Endodermal cell (in vitro differentiated cells): ENCODE data around the gene STXBP4. TPM values are rescaled to one million over a fixed set of nuclear protein-coding genes. Genes with fewer than 3 reads are reported as not detected.

Source experiments
- DNase-seq: peaks from one replicate; pipeline ENCODE4 v3.0.0-alpha.2; 2017
- H3K27ac ChIP-seq: 2 replicates; pipeline ENCODE4 v1.5.1; 2013; ENCODE audit warnings: mild to moderate bottlenecking, low read depth, low read length, moderate library complexity
- H3K27me3 ChIP-seq: 2 replicates; pipeline ENCODE4 v1.6.1; 2013; ENCODE audit warnings: mild to moderate bottlenecking, low read length, moderate library complexity; ENCODE audit not compliant: insufficient read depth, control insufficient read depth, poor library complexity, severe bottlenecking
- H3K36me3 ChIP-seq: 2 replicates; pipeline ENCODE4 v1.7.0; 2013; ENCODE audit warnings: mild to moderate bottlenecking, low read length, moderate library complexity; ENCODE audit not compliant: control insufficient read depth, insufficient read depth
- H3K4me1 ChIP-seq: one replicate; pipeline ENCODE4 v1.7.0; 2013; ENCODE audit warnings: low read length; ENCODE audit not compliant: control insufficient read depth, insufficient read depth
- H3K4me3 ChIP-seq: 2 replicates; pipeline ENCODE4 v1.5.1; 2013; ENCODE audit warnings: mild to moderate bottlenecking, low read length, moderate library complexity
- H3K9ac ChIP-seq: 2 replicates; pipeline ENCODE4 v1.6.1; 2013; ENCODE audit warnings: mild to moderate bottlenecking, low read length, moderate library complexity; ENCODE audit not compliant: poor library complexity, severe bottlenecking; ENCODE audit errors: extremely low read depth
- H3K9me3 ChIP-seq: 2 replicates; pipeline ENCODE4 v1.6.1; 2013; ENCODE audit warnings: mild to moderate bottlenecking, low read length, moderate library complexity; ENCODE audit not compliant: control insufficient read depth
- H3K27ac Mint-ChIP-seq: 2 replicates; pipeline ENCODE4 v1.8.0; 2020; ENCODE audit warnings: mixed read lengths
- H3K27me3 Mint-ChIP-seq: 2 replicates; pipeline ENCODE4 v1.8.0; 2021; ENCODE audit warnings: mild to moderate bottlenecking, mixed read lengths; ENCODE audit not compliant: insufficient read depth
- H3K36me3 Mint-ChIP-seq: 2 replicates; pipeline ENCODE4 v1.8.0; 2020; ENCODE audit warnings: low read depth, mixed read lengths
- H3K4me1 Mint-ChIP-seq: 2 replicates; pipeline ENCODE4 v1.8.0; 2020; ENCODE audit warnings: mixed read lengths
- H3K4me3 Mint-ChIP-seq: 2 replicates; pipeline ENCODE4 v1.8.0; 2020; ENCODE audit warnings: mild to moderate bottlenecking, moderate library complexity, mixed read lengths
- H3K9me3 Mint-ChIP-seq: 2 replicates; pipeline ENCODE4 v1.8.0; 2020; ENCODE audit warnings: mild to moderate bottlenecking, mixed read lengths
- CTCF ChIP-seq: fragments of 200-600 bp; sonication (generic); conservative IDR thresholded peaks from 2 replicates; pipeline ENCODE4 v1.5.0; 2021; ENCODE audit warnings: antibody characterized with exemption, mild to moderate bottlenecking
- WGBS, 2 experiments: methylation state at CpG; one replicate each; pipeline versions ENCODE4 v1.1.5 to v1.1.7; 2013; ENCODE audit warnings: missing lambda C conversion rate in 2 of 2, mixed read lengths in 1 of 2; ENCODE audit not compliant: insufficient coverage in 1 of 2, insufficient read length in 1 of 2; 5-methylcytosine and 5-hydroxymethylcytosine counted together
- total RNA-seq, 2 donors: library from RNA; stranded (reverse); fragmentation: NEBNext Ultra II Directional in 1 of 2; extraction: Animal tissue kit (Norgen Biotek cat#: 25700) in 1 of 2; gene quantifications; 2 replicates in 1 of 2; 3 replicates in 1 of 2; pipeline ENCODE4 v1.2.1, GENCODE V29; 2021

STXBP4 gene
- total RNA-seq, 2 donors from 2014 or later = 15.5 to 18.0 TPM

- 80 to 95% methylated on average over 1 to 2 of the region's 2 CpGs for WGBS, 2 experiments
- no peaks in the 10 kb centered on the region for H3K9me3 Mint-ChIP-seq
- peaks cover 5% of the 10 kb centered on the region for H3K4me1 Mint-ChIP-seq
- Histone ChIP-seq H3K4me3 (no peak overlapping the region), H3K9me3 (no peaks in the 10 kb centered on the region), H3K36me3 (no peaks in the 10 kb centered on the region), H3K4me1 (no peaks in the 10 kb centered on the region), H3K27me3 (no peaks in the 10 kb centered on the region), H3K27ac (no peak overlapping the region), H3K9ac (no peak overlapping the region)
- no peak for DNase-seq
- no peak overlapping the region for H3K4me3 Mint-ChIP-seq
- peaks cover 1% of the 10 kb centered on the region for H3K36me3 Mint-ChIP-seq
- TF ChIP-seq CTCF = no peak
- no peaks in the 10 kb centered on the region for H3K27me3 Mint-ChIP-seq
- H3K27ac Mint-ChIP-seq = no peak overlapping the region
Measured at GRCh38 chr17:55116440-55116914, 147.9 kb downstream of the STXBP4 start.

- H3K27me3 Mint-ChIP-seq = no peaks in the 10 kb centered on the region
- no peaks in the 10 kb centered on the region for H3K4me1 ChIP-seq
- H3K27me3 ChIP-seq = no peaks in the 10 kb centered on the region
- H3K36me3 Mint-ChIP-seq = no peaks in the 10 kb centered on the region
- no peaks in the 10 kb centered on the region for H3K9me3 Mint-ChIP-seq
- 75 to 82% methylated on average over 2 to 3 of the region's 3 CpGs for WGBS, 2 experiments
- peaks cover 11% of the 10 kb centered on the region for H3K4me1 Mint-ChIP-seq
- no peak overlapping the region for H3K27ac Mint-ChIP-seq
- no peak overlapping the region for H3K4me3 ChIP-seq
- no peak overlapping the region for H3K9ac ChIP-seq
- no peaks in the 10 kb centered on the region for H3K9me3 ChIP-seq
- H3K4me3 Mint-ChIP-seq = no peak overlapping the region
- no peak for DNase-seq
- H3K36me3 ChIP-seq = no peaks in the 10 kb centered on the region
- no peak for TF ChIP-seq CTCF
- H3K27ac ChIP-seq = no peak overlapping the region
Measured at GRCh38 chr17:55117164-55117563, 148.6 kb downstream of the STXBP4 start.

DNA sequence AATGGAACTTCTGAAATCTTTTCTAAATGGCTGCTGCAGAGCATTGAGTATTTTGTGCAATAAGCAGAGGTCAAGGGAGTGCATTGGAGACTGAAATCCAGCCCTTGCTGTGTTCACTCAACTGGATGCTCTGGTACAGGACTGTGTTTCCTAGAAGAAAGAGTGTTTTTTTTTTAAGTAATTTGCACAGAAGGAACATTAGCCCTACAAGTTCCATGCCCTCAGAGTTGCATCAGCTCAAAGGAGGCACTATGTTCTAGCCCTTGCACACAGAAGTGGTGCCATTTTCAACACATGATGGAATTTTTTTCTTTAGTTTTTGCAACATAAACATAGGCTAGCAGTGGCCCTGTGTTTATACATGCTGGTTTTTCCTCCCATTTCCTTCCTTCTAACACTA, 152.1 kb downstream of the STXBP4 start:
- Mint-ChIP-seq H3K27ac (no peak overlapping the region), H3K4me1 (peaks cover 11% of the 10 kb centered on the region), H3K9me3 (no peaks in the 10 kb centered on the region), H3K4me3 (no peak overlapping the region), H3K27me3 (no peaks in the 10 kb centered on the region), H3K36me3 (no peaks in the 10 kb centered on the region)
- Histone ChIP-seq H3K27me3 (no peaks in the 10 kb centered on the region), H3K4me3 (no peak overlapping the region), H3K36me3 (no peaks in the 10 kb centered on the region), H3K9ac (no peak overlapping the region), H3K4me1 (no peaks in the 10 kb centered on the region), H3K9me3 (no peaks in the 10 kb centered on the region), H3K27ac (no peak overlapping the region)
- DNase-seq = no peak
- TF ChIP-seq CTCF = no peak
